ENCODE measurements around the gene TMBIM1.
A peak's percentile ranks its signal among the peaks of the same experiment; 100 is the strongest.

Gene TMBIM1, protein sequence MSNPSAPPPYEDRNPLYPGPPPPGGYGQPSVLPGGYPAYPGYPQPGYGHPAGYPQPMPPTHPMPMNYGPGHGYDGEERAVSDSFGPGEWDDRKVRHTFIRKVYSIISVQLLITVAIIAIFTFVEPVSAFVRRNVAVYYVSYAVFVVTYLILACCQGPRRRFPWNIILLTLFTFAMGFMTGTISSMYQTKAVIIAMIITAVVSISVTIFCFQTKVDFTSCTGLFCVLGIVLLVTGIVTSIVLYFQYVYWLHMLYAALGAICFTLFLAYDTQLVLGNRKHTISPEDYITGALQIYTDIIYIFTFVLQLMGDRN

DNA sequence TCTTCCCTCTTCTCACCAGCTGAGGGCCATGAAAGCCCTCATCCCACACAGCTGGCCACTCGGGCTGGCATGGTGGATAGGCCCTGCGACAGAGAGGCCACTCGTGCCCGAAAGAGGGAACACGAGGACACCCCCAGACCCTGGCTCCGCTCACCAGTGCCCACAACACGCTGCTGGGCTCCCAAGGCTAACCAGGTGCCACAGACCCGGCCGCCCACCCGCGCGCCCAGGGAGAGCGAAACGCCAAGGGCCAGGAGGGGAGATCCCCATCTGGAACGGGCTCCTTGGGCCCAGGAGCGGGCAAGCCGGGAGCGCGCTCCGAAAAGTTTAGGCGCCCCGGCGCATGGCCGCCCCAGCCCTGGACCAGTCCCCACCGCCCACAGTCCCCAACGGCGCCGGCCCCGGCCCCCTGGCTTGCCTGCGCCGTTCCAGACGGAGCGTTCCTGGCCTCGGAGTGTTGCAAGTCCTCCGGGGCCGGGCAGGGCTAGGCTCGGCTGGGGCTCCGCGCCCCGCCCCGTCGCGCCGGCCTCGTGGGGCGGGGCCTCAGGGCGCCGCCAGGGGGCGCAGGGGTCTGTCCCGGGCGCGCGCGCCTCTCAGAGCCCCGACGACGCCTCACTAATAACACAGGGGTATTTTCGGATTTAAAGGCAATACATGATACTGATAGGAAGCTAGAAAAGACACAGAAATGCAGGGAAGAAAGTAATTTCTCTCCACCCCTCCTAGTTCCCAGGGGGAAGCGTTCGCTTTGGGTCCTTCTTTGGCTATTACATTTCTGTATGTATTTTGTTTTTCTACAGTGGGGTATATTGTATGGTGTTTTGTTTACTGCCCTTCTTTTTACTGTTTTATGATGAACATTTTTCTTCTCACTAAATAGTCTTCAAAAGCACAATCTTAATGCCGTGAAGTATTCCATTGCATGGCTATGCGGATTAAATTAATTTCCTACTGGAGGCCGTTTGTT is at the start of gene TMBIM1:
TMBIM1 (minus strand) TSS at position 456 of the 967 bp plus-strand sequence. CDS start 10,362 bp downstream, outside the sequence.
- peak; percentile 59 for DNase-seq (ENCODE audit: low read depth, low spot score)

DNA sequence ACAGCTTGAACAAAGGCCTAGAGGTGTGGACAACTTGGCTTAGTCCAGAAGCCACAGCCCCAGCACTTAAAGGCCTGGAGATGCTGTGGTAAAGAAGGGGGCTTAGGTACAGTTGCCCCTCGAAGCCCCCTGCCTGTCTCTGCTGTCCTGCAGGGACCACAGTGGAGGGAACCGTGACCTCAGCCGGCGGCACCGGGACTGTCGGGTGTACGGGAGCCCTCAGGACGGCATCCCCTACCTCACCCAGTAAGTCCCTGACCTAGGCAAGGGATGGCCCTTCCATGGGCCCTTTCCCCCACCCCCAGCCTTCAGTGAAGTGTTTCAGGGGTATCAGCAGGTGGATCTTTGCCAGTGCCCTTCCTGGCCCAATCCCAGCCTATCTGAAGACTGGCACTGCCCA is 49.1 kb upstream of the TMBIM1 start:
- no peak for DNase-seq (ENCODE audit: low read depth, low spot score)

DNA sequence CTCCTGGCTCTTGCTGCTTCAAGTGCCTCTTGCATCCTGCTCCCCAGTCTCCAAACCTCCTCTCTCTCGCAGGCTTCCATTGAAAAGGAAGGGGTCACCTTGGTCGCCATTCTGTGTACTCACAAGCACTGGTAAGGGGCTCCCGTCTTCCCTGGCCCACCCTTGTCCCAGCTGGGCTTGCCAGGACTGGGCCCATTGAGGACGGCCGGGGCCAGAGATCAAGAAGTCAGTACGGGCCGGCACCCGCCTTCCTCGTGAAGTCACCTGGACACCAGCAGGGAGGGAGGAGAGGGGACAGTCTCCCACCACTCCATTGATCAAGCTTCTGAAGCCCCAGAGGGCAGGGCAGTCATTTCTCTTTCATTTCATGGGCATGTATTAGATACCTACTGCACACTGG is 48.4 kb upstream of the TMBIM1 start:
- no peak for DNase-seq (ENCODE audit: low read depth, low spot score)

DNA sequence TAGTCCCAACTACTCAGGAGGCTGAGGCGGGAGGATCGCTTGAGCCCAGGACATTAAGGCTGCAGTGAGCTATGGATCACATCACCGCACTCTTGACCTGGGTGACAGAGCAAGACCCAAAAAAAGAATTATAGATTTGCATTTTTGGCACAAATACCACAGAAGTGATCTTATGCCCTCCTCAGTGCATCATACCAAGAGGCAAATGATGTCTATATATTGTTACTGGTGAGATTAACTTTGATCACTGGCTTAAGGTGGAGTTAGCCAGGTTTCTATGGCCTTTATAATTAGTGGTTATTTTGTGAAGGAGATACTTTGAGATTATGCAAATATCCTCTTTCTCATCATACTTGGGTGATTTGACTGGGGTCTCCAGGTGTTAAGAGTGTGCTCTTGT is 42.2 kb upstream of the TMBIM1 start:
- no peak for DNase-seq (ENCODE audit: low read depth, low spot score)

DNA sequence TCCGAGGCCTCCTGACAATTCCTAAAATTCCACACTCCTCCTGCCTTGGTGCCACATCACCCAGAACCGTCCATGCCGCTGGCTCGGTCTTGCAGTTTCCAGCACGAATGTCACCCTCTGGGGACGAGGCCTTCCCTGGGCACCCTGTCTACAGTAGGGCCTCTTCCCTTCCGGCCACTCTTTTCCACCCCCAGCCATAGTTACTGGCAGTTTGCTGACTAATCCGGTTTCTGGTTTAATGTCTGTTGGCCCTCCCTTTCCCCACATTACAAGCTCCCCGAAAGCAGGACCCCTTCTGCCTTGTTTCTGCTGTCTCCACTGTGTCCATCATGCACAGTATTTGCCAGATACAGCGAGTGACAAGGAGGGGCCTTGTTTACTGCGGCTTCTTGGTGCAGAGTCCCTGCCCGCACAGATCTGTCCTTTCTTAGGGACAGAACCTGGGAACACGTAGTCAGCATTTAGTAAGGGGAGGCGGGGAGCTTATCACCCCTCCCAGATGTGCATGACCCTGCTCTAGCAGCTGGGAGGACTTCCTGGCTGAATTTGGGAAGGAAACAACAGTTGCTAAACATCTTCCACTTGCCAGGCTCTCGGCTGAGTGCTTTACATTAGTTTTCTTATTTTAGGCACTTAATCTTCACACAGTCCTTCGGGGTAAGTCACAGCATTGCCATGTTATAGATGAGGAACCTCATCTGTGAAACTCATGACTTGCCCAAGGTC is 40.8 kb upstream of the TMBIM1 start:
- no peak for DNase-seq (ENCODE audit: low read depth, low spot score)

DNA sequence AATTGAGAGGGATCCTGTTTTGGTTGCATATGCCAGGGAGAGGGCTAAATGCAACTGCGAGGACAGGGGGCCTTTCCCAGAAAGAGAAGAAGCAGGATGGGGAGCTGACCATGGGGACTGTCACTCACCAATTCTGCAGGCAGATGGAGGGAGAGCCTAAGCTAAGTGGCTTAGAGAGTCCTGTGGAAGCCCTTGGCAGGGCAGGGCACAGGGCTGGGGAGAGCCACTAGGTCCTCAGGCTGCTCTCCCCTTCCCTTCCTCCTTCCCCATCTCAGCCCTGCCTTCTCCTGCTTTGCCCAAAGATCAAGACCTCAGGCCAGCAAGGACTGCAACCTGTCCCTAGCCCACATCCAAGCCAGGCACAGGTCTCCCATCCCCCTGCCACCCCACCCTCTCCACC is 40.0 kb upstream of the TMBIM1 start:
- no peak for DNase-seq (ENCODE audit: low read depth, low spot score)

DNA sequence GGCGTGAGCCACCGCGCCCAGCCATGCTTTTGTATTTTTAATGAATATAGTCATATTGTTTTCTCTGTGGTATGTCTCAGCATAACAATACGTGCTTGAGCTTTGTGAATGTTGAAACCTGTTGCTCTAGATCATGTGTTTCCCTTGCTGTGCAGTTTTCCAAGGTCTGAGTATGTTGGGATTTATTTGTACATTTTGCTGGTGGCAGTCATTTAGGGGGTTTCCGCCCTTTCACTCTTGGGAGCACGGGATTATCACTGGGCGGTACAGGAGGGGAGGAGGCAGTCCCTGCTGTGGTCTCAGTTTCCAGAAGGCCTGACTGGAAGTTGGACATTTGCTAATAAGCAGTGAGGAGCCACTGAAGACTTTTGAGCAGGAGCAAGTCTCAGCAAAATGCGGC is 39.4 kb upstream of the TMBIM1 start:
- no peak for DNase-seq (ENCODE audit: low read depth, low spot score)

- DNase-seq (ENCODE audit: low read depth, low spot score) = no peak
These were observed 37.7 kb upstream of the TMBIM1 start for GRCh38 chr2:218329826-218330593.

GRCh38 chr2:218329027-218329825 is 36.9 kb upstream of the TMBIM1 start:
- no peak for DNase-seq (ENCODE audit: low read depth, low spot score)

GRCh38 chr2:218328294-218328693 is 36.0 kb upstream of the TMBIM1 start:
- no peak for DNase-seq (ENCODE audit: low read depth, low spot score)

GRCh38 chr2:218327451-218328210 is 35.3 kb upstream of the TMBIM1 start:
- DNase-seq (ENCODE audit: low read depth, low spot score) = no peak

GRCh38 chr2:218326315-218326714 is 34.0 kb upstream of the TMBIM1 start:
- DNase-seq (ENCODE audit: low read depth, low spot score) = no peak

GRCh38 chr2:218325566-218326160 is 33.4 kb upstream of the TMBIM1 start:
- no peak for DNase-seq (ENCODE audit: low read depth, low spot score)

GRCh38 chr2:218323526-218324472 is 31.5 kb upstream of the TMBIM1 start:
- DNase-seq (ENCODE audit: low read depth, low spot score) = no peak

DNA sequence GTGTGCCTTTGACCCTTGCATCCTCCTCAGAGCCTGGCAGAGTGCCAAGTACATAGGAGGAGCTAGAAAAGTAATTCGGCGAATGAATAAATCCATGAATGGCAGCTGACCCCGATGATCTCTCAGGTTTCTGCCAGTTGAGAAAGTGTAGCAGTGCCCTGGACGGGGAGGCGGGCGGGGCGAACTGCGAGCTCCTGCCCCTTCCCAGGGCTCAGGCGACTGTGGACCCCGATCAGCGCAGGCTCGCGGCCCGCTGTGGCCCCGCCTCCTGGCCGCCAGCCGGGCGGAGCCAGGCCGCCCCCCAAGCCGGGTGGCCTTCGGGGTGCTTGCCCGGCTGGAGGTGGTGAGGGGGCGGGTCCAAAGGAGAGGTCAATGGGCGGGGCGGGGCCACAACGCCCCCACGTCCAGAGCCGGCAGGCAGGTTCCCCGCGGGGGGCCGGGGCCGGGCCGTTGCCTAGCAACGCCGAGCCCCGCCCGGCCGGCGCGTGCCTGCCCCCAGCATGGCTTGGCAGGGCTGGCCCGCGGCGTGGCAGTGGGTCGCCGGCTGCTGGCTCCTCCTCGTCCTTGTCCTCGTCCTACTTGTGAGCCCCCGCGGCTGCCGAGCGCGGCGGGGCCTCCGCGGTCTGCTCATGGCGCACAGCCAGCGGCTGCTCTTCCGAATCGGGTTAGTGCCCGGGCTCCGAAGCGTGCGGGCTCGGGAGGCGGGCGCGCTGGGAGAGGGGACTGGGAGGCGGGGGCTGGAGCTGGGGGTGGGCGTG is 30.6 kb upstream of the TMBIM1 start:
- DNase-seq (ENCODE audit: low read depth, low spot score) = no peak

GRCh38 chr2:218320704-218321336 is 28.5 kb upstream of the TMBIM1 start:
- DNase-seq (ENCODE audit: low read depth, low spot score) = no peak

DNA sequence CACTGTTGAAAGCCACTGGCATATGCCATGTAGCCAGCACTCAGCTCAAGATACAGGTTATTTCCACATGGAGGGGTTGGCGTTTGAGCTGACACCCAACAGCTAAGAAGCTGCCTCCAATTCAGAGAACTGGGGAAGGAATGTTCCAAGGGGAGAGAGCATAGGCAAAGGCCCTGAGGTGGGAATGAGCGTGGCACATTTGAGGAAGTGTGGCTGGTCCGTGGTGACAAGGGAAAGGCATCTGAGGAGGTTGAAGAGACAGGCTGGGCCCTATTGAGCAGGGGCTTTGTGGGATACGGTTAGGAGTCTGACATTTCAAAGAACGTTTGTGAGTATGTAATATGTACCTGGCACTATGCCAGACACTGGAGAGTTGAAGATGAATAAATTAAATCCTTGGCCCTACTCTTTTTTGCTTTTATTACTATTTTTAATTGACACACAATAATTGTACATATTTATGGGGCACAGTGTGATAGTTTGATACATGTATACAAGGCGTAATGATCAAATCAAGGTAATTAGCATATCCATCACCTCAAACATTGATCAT is 27.6 kb upstream of the TMBIM1 start:
- DNase-seq (ENCODE audit: low read depth, low spot score) = no peak

Data from activated CD4-positive, CD25-positive, alpha-beta regulatory T cell treated with anti-CD3 and anti-CD28 coated beads, Interleukin-2, amount 50 U/mL, for 16 hours (primary cell).